Activated T-cell treated with anti-CD3 and anti-CD28 coated beads, Interleukin-2, amount 50 U/mL, for 1 hour (primary cell): ENCODE results near the gene TNFRSF1A.

Experiments
- DNase-seq: peaks from one replicate; pipeline ENCODE4 v3.0.0-alpha.2; 2020

Gene TNFRSF1A

DNA sequence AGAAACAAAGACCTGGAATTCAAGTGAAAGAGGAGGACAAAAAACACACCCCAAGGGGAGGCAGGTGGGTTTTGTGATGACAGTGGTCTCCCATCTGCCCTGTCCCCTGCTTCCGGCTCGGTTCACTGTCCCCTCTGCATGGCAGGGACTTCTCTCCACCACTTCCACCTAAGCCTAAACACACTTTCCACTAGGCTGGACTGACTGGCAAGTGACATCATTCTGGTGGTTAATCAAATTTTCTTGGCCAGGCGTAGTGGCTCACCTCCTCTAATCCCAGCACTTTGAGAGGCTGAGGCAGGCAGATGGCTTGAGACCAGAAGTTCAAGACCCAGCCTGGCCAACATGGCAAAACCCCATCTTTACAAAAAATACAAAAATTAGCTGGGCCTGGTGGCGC, 19.5 kb downstream of the TNFRSF1A start:
- no peak for DNase-seq

DNA sequence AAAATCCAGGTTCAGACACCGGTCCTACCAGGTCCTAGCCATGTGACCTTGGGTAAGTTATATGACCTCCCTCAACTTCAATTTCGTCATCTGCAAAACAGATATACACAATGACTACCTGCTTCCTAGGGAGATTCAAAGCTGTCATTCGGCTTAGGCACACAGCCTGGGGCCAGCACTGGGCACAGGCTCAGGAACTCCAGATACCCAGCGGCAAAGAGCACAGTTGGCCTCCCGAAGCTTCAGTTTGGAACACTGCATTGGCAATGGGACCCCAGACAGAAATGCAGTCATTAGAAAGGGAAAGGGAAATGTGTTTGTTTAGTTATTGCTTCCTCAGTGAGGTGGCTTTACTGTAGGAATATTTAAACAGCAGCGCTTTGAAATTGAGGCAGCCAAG, 20.0 kb downstream of the TNFRSF1A start:
- no peak for DNase-seq

GRCh38 chr12:6319446-6319845, 22.4 kb downstream of the TNFRSF1A start:
- DNase-seq, result no peak

DNA sequence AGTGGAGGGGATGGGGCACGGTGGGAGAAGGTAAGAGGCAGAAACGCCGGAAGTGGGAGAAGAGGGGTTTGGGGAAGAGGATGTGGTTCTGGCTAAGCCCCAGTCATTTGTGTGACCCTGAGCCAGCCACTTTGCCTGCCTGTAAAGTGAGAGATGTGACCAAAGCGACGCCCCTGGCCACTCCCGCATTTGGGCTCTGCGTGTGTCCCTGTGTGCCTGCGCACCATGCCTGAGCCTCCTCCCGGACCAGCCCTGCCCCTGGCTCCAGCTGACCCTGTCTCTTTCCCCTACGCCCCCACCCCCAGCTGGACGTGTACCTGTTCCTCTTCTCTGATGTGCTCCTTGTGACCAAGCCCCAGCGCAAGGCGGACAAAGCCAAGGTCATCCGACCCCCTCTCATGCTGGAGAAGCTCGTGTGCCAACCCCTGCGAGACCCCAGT, 23.4 kb downstream of the TNFRSF1A start:
- no peak for DNase-seq

DNA sequence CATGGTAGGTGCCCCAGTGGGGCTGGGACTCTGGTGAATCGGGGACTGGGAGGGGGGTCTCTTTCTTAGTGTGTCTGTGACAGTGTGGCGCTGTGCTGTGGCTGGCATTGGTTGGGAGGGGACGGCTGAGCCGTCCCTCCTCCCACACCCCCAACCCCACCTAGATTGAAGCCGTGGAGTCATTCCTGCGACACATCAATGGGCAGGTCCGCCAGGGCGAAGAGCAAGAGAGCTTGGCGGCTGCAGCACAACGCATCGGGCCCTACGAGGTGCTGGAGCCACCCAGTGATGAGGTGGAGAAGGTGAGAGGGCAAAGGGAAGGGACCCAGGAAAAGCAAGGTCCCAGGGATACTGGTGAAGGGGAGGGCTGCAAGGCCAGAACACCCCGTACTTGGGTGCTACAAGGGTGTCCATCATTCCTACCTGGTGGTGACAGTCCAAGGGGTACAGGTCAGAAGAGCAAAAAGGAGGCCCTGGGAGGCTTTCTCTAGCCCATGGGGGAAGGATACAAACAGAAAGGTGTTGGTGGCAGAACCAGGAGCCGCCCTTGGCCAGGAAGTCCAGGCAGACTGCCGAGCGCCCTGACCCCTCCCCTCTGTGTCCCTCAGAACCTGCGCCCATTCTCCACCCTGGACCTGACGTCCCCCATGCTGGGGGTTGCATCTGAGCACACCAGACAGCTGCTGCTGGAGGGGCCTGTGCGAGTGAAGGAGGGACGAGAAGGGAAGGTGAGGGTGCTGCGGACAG, 24.0 kb downstream of the TNFRSF1A start:
- DNase-seq, result no peak

- no peak for DNase-seq
Observed at GRCh38 chr12:6316921-6317692, 24.8 kb downstream of the TNFRSF1A start.

- no peak for DNase-seq
Observed at GRCh38 chr12:6315704-6316597, 25.9 kb downstream of the TNFRSF1A start.

- no peak for DNase-seq
Observed at GRCh38 chr12:6315184-6315583, 26.7 kb downstream of the TNFRSF1A start.

GRCh38 chr12:6314776-6315175, 27.1 kb downstream of the TNFRSF1A start:
- no peak for DNase-seq

DNA sequence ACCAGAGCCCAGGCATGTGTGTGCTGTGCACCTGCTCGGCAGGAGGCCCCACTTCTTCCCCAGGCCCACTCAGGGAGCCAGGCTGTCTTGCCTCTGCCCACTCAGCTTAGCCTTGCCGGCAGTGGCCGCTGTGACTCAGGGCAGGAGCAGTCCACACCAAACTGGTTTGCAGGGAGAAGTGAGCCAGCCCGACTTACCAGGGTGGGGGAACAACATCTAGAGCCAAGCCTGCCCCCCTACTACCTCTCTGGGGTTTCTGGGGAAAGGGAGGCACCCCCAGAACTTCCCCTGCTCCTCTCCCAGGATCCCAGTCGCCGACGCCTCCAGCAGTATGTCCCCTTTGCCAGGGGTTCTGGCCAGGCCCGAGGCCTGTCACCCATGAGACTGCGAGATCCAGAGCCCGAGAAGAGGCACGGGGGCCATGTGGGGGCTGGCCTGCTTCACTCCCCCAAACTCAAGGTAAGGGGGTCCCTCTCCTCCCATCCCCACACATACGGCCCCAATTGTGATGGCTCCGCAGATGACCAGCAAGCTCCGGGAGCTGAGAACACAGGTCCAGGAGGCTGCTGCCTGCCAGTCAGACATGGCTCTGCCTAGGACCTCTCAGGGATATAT, 28.4 kb downstream of the TNFRSF1A start:
- no peak for DNase-seq

GRCh38 chr12:6312529-6313325, 29.1 kb downstream of the TNFRSF1A start:
- DNase-seq, result no peak

DNA sequence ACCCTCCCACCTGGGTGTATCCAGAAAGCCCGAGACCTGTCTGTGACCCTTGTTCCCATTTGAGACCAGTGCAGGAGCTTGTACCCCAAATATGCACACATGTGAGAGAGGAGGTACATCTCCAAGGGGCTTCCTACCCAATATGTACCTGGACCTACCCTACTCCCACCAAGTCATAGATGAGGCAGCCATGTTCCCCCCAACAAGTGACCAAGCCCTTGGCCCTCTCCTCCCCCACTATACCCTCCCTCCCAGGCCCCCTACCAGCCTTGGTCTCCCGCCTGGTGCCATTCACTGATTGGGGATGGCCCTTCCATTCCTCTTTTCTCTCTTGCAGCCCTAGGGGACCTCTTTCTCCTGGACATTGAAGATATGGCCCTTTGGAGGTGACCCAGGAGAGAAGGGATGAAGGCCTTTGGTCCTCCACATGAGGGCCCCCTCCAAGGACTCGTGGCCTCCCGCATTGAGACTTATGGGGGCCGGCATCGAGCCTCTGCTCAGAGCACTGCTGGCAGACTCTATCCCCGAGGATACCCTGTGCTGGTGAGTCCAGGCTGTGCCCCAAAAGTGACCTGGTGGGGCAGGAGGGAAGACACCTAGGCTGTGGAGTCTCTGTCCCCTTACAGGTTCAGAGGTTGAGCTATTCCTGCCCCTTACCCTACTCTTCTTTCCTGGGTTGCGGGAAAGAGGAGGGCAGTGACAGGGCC, 29.9 kb downstream of the TNFRSF1A start:
- no peak for DNase-seq

DNA sequence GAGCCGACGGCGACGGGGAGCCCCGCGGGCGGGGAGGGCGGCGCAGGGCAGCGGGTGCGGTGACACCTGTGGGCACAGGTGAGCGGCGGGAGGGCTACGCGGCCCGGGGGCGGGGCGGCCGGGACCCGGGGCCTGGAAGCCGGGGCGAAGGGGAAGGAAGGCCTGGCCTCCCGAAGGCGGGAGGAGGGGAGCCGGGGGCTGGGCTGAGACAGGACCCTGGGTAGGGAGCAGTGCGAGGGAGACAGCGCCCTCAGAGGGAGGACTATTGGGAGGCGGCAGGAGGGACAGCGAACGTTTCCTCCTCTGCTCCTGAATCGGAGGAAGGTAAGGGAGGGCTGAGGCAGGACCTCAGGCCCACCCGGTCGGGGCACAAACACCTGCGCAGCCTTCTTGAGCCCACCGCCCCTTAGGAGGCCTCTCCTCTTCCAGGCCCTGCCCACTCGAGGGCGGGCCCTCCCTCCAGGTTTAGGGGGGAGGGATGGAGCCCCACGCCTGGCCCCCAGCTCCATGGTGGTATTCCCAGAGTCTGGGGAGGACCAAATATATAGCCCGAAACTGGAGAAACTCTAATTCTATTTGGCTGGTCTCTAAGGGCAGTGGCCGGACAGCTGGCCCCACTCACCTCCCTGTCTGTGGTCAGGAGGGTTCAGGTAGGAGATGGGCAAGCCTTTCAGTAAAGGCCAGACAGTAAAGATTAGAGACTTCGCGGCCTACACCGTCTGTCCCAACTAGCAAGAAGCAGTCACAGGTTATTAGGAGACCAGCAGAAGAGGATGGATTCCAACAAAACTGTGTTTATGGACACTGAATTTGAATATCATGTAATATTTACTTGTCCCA, 30.9 kb downstream of the TNFRSF1A start:
- DNase-seq, result no peak

GRCh38 chr12:6307529-6307928, 34.3 kb downstream of the TNFRSF1A start:
- DNase-seq, result no peak

GRCh38 chr12:6306599-6307220, 35.2 kb downstream of the TNFRSF1A start:
- no peak for DNase-seq

DNA sequence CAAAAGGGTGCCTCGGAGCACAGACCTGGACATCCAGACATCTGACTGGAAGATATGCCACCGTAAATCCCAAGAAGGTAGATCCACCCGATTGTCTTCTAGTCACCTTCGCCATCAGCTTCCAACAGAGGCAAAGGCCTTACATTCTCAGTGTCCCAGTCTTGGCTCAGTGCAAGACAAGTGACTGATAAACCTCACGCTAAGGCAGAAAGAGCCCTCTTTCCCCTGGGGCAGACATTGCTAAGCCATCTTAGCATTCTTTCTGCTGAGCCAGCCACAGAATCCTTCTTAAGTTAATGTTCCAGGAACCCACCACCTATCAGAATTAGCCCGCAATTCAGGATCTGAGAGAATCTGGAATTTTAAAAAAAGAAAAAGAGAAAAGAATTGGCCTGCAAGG, 35.7 kb downstream of the TNFRSF1A start:
- DNase-seq, result no peak

DNA sequence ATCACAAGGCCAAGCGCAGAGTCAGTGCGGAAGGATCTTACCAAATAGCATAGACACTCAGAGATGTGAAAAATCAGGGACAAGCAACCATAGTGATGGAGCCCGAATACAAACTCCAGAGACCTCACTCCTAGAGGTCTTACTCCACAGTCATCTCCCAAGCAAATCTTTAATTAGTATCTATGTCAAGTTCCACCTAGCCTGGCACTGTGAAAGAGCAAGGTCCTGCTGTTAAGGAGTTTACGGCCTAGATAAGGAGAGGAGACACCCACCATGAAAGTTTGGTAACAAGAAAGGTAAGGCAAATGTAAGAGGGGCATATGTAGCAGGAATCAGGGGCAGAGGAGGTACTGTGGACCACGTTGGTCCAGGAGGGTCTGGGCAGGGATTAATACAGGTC, 38.8 kb downstream of the TNFRSF1A start:
- DNase-seq, result no peak

GRCh38 chr12:6302621-6303020, 39.3 kb downstream of the TNFRSF1A start:
- no peak for DNase-seq

DNA sequence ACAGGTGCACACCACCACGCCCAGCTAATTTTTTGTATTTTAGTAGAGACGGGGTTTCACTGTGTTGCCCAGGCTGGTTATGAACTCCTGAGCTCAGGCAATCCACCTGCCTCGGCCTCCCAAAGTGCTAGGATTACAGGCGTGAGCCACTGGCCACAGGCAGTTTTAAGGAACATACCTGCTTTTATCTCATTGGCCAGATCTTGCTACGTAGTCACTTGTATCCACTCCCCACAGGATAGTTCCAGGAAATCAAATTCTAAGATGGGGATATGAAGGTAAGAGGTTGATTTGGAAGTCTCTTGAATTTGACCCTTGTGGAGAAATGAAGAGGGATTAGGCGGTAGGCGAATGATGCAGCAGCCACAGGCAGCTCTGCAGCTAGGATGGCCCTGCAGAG, 40.2 kb downstream of the TNFRSF1A start:
- no peak for DNase-seq

- no peak for DNase-seq
Observed at GRCh38 chr12:6297170-6297569, 44.7 kb downstream of the TNFRSF1A start.
